Lower leg skin (tissue), 4 donors: Measurements from ENCODE around the gene DOK7. TPM values are rescaled to one million over a fixed set of nuclear protein-coding genes. Genes with fewer than 3 reads are reported as not detected.
"Not testable (repeated sequence)": the region's sequence is repeated elsewhere in the genome, so short reads cannot be mapped to it uniquely, and the experiment has no call there.

Experiments used
- DNase-seq, 2 donors: peaks; one replicate each; pipeline ENCODE4 v3.0.0-alpha.2; 2019; ENCODE audit warnings: low spot score in 2 of 2
- H3K4me3 ChIP-seq: fragments of 200-600 bp; sonication (generic); 2 replicates; pipeline ENCODE4 v1.5.1; 2017; ENCODE audit warnings: mild to moderate bottlenecking, low read depth; ENCODE audit not compliant: poor library complexity, severe bottlenecking
- CTCF ChIP-seq, 3 donors: fragments of 450-650 bp; IDR thresholded peaks; one replicate each; pipeline ENCODE4 v1.5.1; 2016; ENCODE audit warnings: antibody characterized with exemption in 3 of 3, mild to moderate bottlenecking in 3 of 3, moderate library complexity in 2 of 3
- POLR2A ChIP-seq, 2 donors: fragments of 450-650 bp; IDR thresholded peaks; one replicate each; pipeline ENCODE4 v1.6.1; 2016 to 2017; ENCODE audit warnings: antibody characterized with exemption in 2 of 2, mild to moderate bottlenecking in 1 of 2, moderate library complexity in 1 of 2
- WGBS, 2 donors: methylation state at CpG; one replicate each; pipeline ENCODE4 v1.1.5; 2018; 5-methylcytosine and 5-hydroxymethylcytosine counted together
- intact Hi-C: fragments of 100-400 bp; cut with DNase I; formaldehyde crosslinking; loops from one replicate; pipeline ENCODE4 v1.15.0; 2023; ENCODE audit warnings: low total_unique reads
- total RNA-seq, 4 donors: library from RNA; depleted of rRNA; stranded (reverse); fragments of >200 nt; gene quantifications; one replicate each; pipeline ENCODE4 v1.1.0, GENCODE V29; 2016

Gene DOK7
- total RNA-seq, 4 donors from 2014 or later = 1.9 to 9.8 (median 5.9) TPM

GRCh38 chr4:3458371-3458770 lies 4.7 kb upstream of the DOK7 start:
- no peak overlapping the region for H3K4me3 ChIP-seq
- TF ChIP-seq CTCF (IDR thresholded peaks at IDR 0.05) = no peak
- TF ChIP-seq POLR2A (IDR thresholded peaks at IDR 0.05) = no peak
- intact Hi-C loops = no loop called here
- 47 to 73% methylated on average over 6 of the region's 6 CpGs for WGBS, 2 donors
- DNase-seq = no peak

- H3K4me3 ChIP-seq, intact Hi-C loops, DNase-seq: not testable (repeated sequence)
- 84 to 87% methylated on average over 4 to 5 of the region's 5 CpGs for WGBS, 2 donors
Observed at GRCh38 chr4:3459156-3459555, 4.0 kb upstream of the DOK7 start.

GRCh38 chr4:3460926-3461325 lies 2.2 kb upstream of the DOK7 start:
- no peak for DNase-seq

GRCh38 chr4:3461515-3462291 lies 1.4 kb upstream of the DOK7 start:
- TF ChIP-seq POLR2A (IDR thresholded peaks at IDR 0.05) (no peak), CTCF (IDR thresholded peaks at IDR 0.05) (no peak)
- DNase-seq = no peak
- intact Hi-C loops = no loop called here
- 54 to 58% methylated on average over 20 to 25 of the region's 25 CpGs for WGBS, 2 donors
- no peak overlapping the region for H3K4me3 ChIP-seq

More at GRCh38 chr4:3460926-3461325, 2.2 kb upstream of the DOK7 start:
- no peak overlapping the region for H3K4me3 ChIP-seq
- TF ChIP-seq CTCF (IDR thresholded peaks at IDR 0.05) = no peak
- no peak for TF ChIP-seq POLR2A (IDR thresholded peaks at IDR 0.05)
- intact Hi-C loops = no loop called here
- 87 to 89% methylated on average over 5 of the region's 5 CpGs for WGBS, 2 donors

- no peak overlapping the region for H3K4me3 ChIP-seq
- 57% methylated on average over 6 of the region's 10 CpGs; no CpG with 5 or more reads in 1 of the 2 donors for WGBS, 2 donors
- no peak for DNase-seq
- intact Hi-C loops = no loop called here
- TF ChIP-seq CTCF (IDR thresholded peaks at IDR 0.05) = no peak
- no peak for TF ChIP-seq POLR2A (IDR thresholded peaks at IDR 0.05)
Observed at GRCh38 chr4:3462321-3462789, 751 bp upstream of the DOK7 start.

GRCh38 chr4:3463556-3464348 lies 646 bp downstream of the DOK7 start:
- TF ChIP-seq CTCF (IDR thresholded peaks at IDR 0.05) = no peak
- no peak for TF ChIP-seq POLR2A (IDR thresholded peaks at IDR 0.05)
- DNase-seq = no peak
- no peak overlapping the region for H3K4me3 ChIP-seq
- WGBS, 2 donors = 8 to 82% methylated on average over 11 to 13 of the region's 43 CpGs
- intact Hi-C loops = no loop called here
